HG03064 (cell line): ENCODE data around the gene PM20D2.

ENCODE experiments used
- ATAC-seq: cut with Tn5 transposase; IDR thresholded peaks from one replicate; pipeline ENCODE4 v1.9.1; 2021; ENCODE audit warnings: low read depth; ENCODE audit not compliant: unreplicated experiment

The PM20D2 gene

DNA sequence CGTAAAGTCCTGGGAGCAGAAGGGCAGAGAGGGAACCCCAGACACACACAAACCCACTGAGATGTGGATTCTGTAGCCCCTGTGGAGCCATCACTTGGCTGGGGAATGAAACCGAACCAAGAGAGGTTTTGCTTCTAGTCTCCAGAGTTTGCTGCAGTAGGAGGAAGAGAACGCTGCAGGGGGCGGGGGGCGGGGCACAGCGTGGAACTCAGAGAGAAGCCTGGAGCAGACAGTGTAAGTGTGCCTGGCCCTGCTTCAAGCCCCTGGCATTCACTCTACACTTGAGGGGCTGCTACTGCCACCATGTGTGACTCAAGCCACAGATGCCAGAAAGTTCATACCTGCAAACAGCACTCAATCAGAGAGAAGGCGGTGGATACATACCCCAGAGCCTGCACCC lies 52.4 kb downstream of the PM20D2 start:
- ATAC-seq = no peak

GRCh38 chr6:89199579-89199978 lies 53.7 kb downstream of the PM20D2 start:
- ATAC-seq = no peak

DNA sequence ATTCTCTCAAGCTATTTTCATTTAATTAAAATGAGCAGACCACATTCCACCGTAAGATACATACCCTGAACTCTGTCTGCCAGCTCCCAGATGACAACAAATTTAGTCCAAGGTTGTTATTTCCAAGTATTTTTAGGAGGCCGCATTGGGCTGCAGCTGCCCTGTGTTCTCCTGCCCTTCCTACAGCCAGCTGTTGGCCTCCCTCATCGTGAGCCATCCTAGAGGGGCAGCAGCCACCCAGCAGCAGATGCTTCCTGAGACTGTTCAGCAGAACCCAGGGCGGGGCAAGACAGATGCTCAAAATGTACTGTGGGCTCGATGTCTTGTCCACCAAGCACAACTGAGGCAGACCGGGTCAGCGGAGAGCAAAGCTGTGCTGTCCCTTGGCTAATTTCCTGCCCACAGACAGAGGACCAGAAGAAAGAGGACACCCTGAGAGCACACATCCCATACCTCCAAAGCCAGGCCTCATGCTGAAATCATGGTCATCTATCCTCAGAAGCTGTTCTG lies 54.9 kb downstream of the PM20D2 start:
- no peak for ATAC-seq

DNA sequence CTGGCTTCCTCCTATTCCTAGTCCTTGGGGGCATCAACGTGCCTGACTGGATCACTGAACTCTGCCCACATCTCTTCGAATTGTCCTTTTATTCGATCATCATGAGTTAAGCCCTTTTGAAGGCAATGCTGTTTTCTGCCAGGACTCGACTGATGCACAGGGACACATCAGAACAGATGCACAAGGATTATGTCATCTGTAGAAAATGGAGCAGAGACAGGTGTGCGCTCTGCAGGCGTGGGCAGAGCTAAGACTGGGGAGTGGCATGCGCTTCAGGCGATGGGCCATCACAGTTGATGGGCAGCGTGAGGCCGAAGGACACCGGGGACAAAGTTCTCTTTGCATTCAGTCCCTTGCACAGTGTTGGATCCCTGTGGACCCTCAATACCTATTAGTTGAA lies 58.2 kb downstream of the PM20D2 start:
- ATAC-seq = no peak

DNA sequence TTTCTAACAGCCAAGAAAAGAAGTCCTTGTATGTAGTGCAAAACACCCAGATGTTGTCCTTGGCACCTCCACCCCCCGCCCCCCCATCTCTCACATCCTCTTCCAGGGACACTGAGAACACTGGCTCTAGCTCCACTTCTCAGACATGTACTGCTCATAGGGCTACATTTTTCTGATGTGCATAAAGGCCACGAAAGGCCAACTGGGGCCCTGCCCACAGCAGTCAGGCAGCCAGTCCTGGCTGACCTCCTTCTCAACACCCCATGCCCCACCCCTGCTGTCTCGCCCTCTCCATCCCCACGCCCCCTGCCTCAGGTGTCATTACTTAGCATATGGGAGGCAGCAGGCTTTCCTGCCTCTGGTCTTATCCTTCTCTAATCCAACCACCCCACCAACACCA lies 60.0 kb downstream of the PM20D2 start:
- ATAC-seq = no peak

DNA sequence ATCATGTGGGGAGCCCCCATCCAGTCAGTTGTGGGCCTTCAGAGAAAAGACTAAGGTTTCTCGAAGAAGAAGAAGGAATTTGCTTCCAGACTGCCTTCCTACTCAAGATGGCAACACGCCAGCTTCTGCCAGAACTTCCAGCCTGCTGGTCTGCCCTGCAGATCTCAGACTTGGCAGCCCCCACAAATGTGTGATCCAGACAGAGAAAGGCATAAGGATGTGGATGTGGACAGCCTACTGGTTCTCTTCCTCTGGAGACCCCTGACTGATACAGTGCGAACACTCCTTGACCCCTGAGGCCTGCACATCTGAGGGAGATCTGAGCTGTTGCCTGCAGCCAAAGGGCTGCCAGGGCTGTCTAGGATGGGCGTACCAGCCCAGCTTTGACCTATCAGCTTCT lies 62.7 kb downstream of the PM20D2 start:
- no peak for ATAC-seq

GRCh38 chr6:89209457-89209856 lies 63.6 kb downstream of the PM20D2 start:
- ATAC-seq = no peak

- no peak for ATAC-seq
Observed at GRCh38 chr6:89212472-89212871, 66.6 kb downstream of the PM20D2 start.

DNA sequence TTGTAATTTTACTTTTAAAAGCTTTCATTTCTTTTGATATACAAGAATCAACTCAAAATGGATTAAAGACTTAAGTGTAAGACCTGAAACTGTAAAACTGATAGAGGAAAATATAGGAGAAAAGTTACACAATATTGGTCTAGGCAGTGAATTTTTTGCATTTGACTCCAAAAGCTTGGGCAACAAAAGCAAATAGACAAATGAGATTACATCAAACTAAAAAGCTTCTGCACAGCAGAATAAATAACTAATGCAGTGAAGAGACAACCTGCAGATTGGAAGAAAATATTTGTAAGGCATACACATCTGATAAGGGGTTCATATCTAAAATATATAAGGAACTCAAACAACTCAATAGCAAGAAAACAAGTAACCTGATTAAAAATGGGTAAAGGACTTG lies 68.3 kb downstream of the PM20D2 start:
- ATAC-seq = no peak
